HEK293 (cell line): ENCODE results near the gene TMEM151B.

Experiments used
- CTCF ChIA-PET: fragments of 350-600 bp; formaldehyde crosslinking; extraction: SDS; loops from one replicate; lab custom pipeline; 2021; ENCODE audit warnings: antibody characterized with exemption; lab: Yijun Ruan, JAX
- POLR2A ChIA-PET: fragments of 300-600 bp; formaldehyde crosslinking; extraction: SDS; loops from one replicate; lab custom pipeline; 2020; ENCODE audit warnings: antibody characterized with exemption, inconsistent platforms; lab: Yijun Ruan, JAX
- H3K27ac ChIP-seq: fragments of 200-500 bp; sonication (Bioruptor generic); 2 replicates; pipeline ENCODE4 v1.5.1; 2014; ENCODE audit warnings: low read depth, low read length, control low read depth, inconsistent platforms; ENCODE audit errors: extremely low read depth
- H3K36me3 ChIP-seq, 2 experiments: fragments of 200-500 bp in 1 of 2; sonication (Bioruptor generic) in 1 of 2; 1 replicate in 1 of 2; 2 replicates in 1 of 2; pipeline ENCODE4 v1.5.1; 2014 to 2017; ENCODE audit warnings: inconsistent platforms in 2 of 2, low read length in 2 of 2; ENCODE audit not compliant: control insufficient read depth in 2 of 2, insufficient read depth in 1 of 2
- H3K4me1 ChIP-seq: fragments of 200-500 bp; sonication (Bioruptor generic); 2 replicates; pipeline ENCODE4 v1.5.1; 2014; ENCODE audit warnings: mild to moderate bottlenecking, low read length, inconsistent platforms; ENCODE audit not compliant: control insufficient read depth, insufficient read depth
- H3K4me3 ChIP-seq: 2 replicates; pipeline ENCODE4 v1.5.1; 2011; ENCODE audit warnings: low read depth, mild to moderate bottlenecking, control low read depth, low read length, moderate library complexity
- H3K9me3 ChIP-seq: fragments of 200-500 bp; sonication (Bioruptor generic); 2 replicates; pipeline ENCODE4 v1.5.1; 2014; ENCODE audit warnings: low read depth, low read length, inconsistent platforms; ENCODE audit not compliant: control insufficient read depth, insufficient read depth
- EGR2 ChIP-seq: fragments of 450-650 bp; formaldehyde crosslinking; IDR thresholded peaks from 2 replicates; pipeline ENCODE4 v1.5.1; 2016; ENCODE audit warnings: low read depth, missing biosample characterization, missing genetic modification characterization
- FEZF1 ChIP-seq: fragments of 450-650 bp; formaldehyde crosslinking; IDR thresholded peaks from 2 replicates; pipeline ENCODE4 v1.5.1; 2016; ENCODE audit warnings: missing biosample characterization, missing genetic modification characterization
- GLI2 ChIP-seq: fragments of 450-650 bp; formaldehyde crosslinking; IDR thresholded peaks from 2 replicates; pipeline ENCODE4; 2017; ENCODE audit warnings: missing biosample characterization, missing genetic modification characterization, low read depth, borderline replicate concordance
- HOXC10 ChIP-seq: sonication (generic); formaldehyde crosslinking; IDR thresholded peaks from 2 replicates; pipeline ENCODE4 v1.8.1; 2023; ENCODE audit warnings: mild to moderate bottlenecking, missing genetic modification reagents
- KLF8 ChIP-seq: fragments of 450-650 bp; formaldehyde crosslinking; IDR thresholded peaks from 2 replicates; pipeline ENCODE4 v1.5.1; 2016; ENCODE audit warnings: missing biosample characterization, missing genetic modification characterization
- MYNN ChIP-seq: fragments of 450-650 bp; formaldehyde crosslinking; IDR thresholded peaks from 2 replicates; pipeline ENCODE4 v1.5.1; 2016; ENCODE audit warnings: missing biosample characterization, missing genetic modification characterization, borderline replicate concordance
- RBAK ChIP-seq: fragments of 450-650 bp; formaldehyde crosslinking; IDR thresholded peaks from 2 replicates; pipeline ENCODE4 v1.5.1; 2016; ENCODE audit warnings: missing biosample characterization, missing genetic modification characterization
- TCF7L2 ChIP-seq: IDR thresholded peaks from 2 replicates; pipeline ENCODE4 v1.6.1; 2011; ENCODE audit warnings: low read depth, mild to moderate bottlenecking, inconsistent platforms, low read length, moderate library complexity, borderline replicate concordance
- ZBTB20 ChIP-seq: fragments of 450-650 bp; formaldehyde crosslinking; IDR thresholded peaks from 2 replicates; pipeline ENCODE4 v1.5.1; 2016; ENCODE audit warnings: missing biosample characterization, missing genetic modification characterization
- ZBTB8A ChIP-seq: fragments of 450-650 bp; formaldehyde crosslinking; IDR thresholded peaks from 2 replicates; pipeline ENCODE4 v1.5.1; 2016; ENCODE audit warnings: missing biosample characterization, missing genetic modification characterization
- ZNF223 ChIP-seq: fragments of 450-650 bp; formaldehyde crosslinking; IDR thresholded peaks from 2 replicates; pipeline ENCODE4 v1.5.1; 2016; ENCODE audit warnings: missing biosample characterization, missing genetic modification characterization
- ZNF266 ChIP-seq: fragments of 450-650 bp; formaldehyde crosslinking; IDR thresholded peaks from 2 replicates; pipeline ENCODE4 v1.5.1; 2016; ENCODE audit warnings: missing biosample characterization, missing genetic modification characterization, low read depth
- ZNF501 ChIP-seq: fragments of 450-650 bp; formaldehyde crosslinking; IDR thresholded peaks from 2 replicates; pipeline ENCODE4 v1.5.1; 2016; ENCODE audit warnings: missing biosample characterization, missing genetic modification characterization
- ZNF548 ChIP-seq: fragments of 450-650 bp; formaldehyde crosslinking; IDR thresholded peaks from 2 replicates; pipeline ENCODE4 v1.5.1; 2016; ENCODE audit warnings: missing biosample characterization, missing genetic modification characterization
- ZNF629 ChIP-seq: fragments of 450-650 bp; formaldehyde crosslinking; IDR thresholded peaks from 2 replicates; pipeline ENCODE4 v1.5.1; 2017; ENCODE audit warnings: missing biosample characterization, missing genetic modification characterization
- ZNF670 ChIP-seq: fragments of 450-650 bp; formaldehyde crosslinking; IDR thresholded peaks from 2 replicates; pipeline ENCODE4 v1.5.1; 2016; ENCODE audit warnings: missing biosample characterization, missing genetic modification characterization, low read depth
- ZNF785 ChIP-seq: fragments of 450-650 bp; formaldehyde crosslinking; IDR thresholded peaks from 2 replicates; pipeline ENCODE4 v1.5.1; 2016; ENCODE audit warnings: missing biosample characterization, missing genetic modification characterization
- ZSCAN30 ChIP-seq: fragments of 450-650 bp; IDR thresholded peaks from 2 replicates; pipeline ENCODE4 v1.5.1; 2018; ENCODE audit warnings: missing biosample characterization, mild to moderate bottlenecking, missing genetic modification characterization, moderate library complexity
- TF ChIP-seq, protein P1 (sequence below): fragments of 450-650 bp; formaldehyde crosslinking; IDR thresholded peaks from 2 replicates; pipeline ENCODE4 v1.5.1; 2017; ENCODE audit warnings: missing biosample characterization, missing genetic modification characterization
- TF ChIP-seq, protein P2 (sequence below): fragments of 450-650 bp; formaldehyde crosslinking; optimal IDR thresholded peaks from 2 replicates; pipeline ENCODE3; 2016; ENCODE audit warnings: missing biosample characterization, mild to moderate bottlenecking, missing genetic modification characterization
- TF ChIP-seq, protein P3 (sequence below): fragments of 450-650 bp; formaldehyde crosslinking; IDR thresholded peaks from 2 replicates; pipeline ENCODE4 v1.5.1; 2016; ENCODE audit warnings: missing biosample characterization, missing genetic modification characterization
- TF ChIP-seq, protein P4 (sequence below): fragments of 450-650 bp; formaldehyde crosslinking; IDR thresholded peaks from 2 replicates; pipeline ENCODE4 v1.5.1; 2016; ENCODE audit warnings: missing biosample characterization, missing genetic modification characterization
- TF ChIP-seq, protein P5 (sequence below): fragments of 450-650 bp; formaldehyde crosslinking; IDR thresholded peaks from 2 replicates; pipeline ENCODE4 v1.5.1; 2016; ENCODE audit warnings: missing biosample characterization, missing genetic modification characterization
- TF ChIP-seq, protein P6 (sequence below): fragments of 450-650 bp; IDR thresholded peaks from 2 replicates; pipeline ENCODE4 v1.5.1; 2018; ENCODE audit warnings: missing biosample characterization, missing genetic modification characterization
- TF ChIP-seq, protein P7 (sequence below): fragments of 450-650 bp; IDR thresholded peaks from 2 replicates; pipeline ENCODE4 v1.5.1; 2018; ENCODE audit warnings: missing biosample characterization, mild to moderate bottlenecking, missing genetic modification characterization

TMEM151B gene

DNA sequence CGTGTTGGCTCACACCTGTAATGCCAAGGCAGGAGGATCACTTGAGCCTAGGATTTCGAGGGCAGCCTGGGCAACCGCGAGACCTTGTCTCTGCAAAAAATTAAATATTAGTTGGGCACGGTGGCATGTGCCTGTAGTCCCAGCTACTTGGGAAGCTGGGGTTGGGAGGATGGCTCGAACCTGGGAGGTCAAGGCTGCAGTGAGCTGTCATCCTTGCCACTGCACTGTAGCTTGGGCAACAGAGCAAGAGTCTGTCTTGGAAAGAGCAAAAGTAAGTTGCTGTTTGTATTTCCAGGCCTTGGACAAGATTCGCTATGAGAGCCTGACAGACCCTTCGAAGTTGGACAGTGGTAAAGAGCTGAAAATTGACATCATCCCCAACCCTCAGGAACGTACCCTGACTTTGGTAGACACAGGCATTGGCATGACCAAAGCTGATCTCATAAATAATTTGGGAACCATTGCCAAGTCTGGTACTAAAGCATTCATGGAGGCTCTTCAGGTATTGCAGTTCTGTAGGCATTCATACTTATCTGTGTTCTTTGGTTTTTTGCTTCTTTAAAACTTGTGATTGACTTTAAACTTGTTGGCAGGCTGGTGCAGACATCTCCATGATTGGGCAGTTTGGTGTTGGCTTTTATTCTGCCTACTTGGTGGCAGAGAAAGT is 21.0 kb upstream of the TMEM151B start:
- CTCF ChIA-PET: interaction anchor here (0.6 to 5.6 kb wide), 4 partner anchors 14 to 79 kb away, joined by 3 to 70 read pairs (median 12); no protein-coding TSS in a partner anchor
- Histone ChIP-seq H3K4me1 (no peaks in the 10 kb centered on the region), H3K36me3 (peaks cover 28 to 67% of the 10 kb centered on the region in 2 experiments), H3K27ac (no peak overlapping the region), H3K4me3 (no peak overlapping the region; the same call in none of the 2 replicates), H3K9me3 (no peaks in the 10 kb centered on the region)
- TF ChIP-seq HOXC10 (CRISPR knock-in tag): no peak
- TF ChIP-seq ZBTB20 (tag by site-specific recombination): no peak
- TF ChIP-seq ZNF670 (tag by site-specific recombination): no peak
- no peak for TF ChIP-seq ZNF548 (tag by site-specific recombination)
- TF ChIP-seq, protein P1, sequence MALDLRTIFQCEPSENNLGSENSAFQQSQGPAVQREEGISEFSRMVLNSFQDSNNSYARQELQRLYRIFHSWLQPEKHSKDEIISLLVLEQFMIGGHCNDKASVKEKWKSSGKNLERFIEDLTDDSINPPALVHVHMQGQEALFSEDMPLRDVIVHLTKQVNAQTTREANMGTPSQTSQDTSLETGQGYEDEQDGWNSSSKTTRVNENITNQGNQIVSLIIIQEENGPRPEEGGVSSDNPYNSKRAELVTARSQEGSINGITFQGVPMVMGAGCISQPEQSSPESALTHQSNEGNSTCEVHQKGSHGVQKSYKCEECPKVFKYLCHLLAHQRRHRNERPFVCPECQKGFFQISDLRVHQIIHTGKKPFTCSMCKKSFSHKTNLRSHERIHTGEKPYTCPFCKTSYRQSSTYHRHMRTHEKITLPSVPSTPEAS: no peak
- TF ChIP-seq ZNF266: no peak
- no peak for TF ChIP-seq GLI2 (tag by site-specific recombination)
- TF ChIP-seq, protein P2, sequence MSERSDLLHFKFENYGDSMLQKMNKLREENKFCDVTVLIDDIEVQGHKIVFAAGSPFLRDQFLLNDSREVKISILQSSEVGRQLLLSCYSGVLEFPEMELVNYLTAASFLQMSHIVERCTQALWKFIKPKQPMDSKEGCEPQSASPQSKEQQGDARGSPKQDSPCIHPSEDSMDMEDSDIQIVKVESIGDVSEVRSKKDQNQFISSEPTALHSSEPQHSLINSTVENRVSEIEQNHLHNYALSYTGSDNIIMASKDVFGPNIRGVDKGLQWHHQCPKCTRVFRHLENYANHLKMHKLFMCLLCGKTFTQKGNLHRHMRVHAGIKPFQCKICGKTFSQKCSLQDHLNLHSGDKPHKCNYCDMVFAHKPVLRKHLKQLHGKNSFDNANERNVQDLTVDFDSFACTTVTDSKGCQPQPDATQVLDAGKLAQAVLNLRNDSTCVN (tag by site-specific recombination): no peak
- TF ChIP-seq MYNN (tag by site-specific recombination): no peak
- no peak for TF ChIP-seq ZNF785 (tag by site-specific recombination)
- TF ChIP-seq, protein P3, sequence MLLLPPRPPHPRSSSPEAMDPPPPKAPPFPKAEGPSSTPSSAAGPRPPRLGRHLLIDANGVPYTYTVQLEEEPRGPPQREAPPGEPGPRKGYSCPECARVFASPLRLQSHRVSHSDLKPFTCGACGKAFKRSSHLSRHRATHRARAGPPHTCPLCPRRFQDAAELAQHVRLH (tag by site-specific recombination): no peak
- TF ChIP-seq, protein P4, sequence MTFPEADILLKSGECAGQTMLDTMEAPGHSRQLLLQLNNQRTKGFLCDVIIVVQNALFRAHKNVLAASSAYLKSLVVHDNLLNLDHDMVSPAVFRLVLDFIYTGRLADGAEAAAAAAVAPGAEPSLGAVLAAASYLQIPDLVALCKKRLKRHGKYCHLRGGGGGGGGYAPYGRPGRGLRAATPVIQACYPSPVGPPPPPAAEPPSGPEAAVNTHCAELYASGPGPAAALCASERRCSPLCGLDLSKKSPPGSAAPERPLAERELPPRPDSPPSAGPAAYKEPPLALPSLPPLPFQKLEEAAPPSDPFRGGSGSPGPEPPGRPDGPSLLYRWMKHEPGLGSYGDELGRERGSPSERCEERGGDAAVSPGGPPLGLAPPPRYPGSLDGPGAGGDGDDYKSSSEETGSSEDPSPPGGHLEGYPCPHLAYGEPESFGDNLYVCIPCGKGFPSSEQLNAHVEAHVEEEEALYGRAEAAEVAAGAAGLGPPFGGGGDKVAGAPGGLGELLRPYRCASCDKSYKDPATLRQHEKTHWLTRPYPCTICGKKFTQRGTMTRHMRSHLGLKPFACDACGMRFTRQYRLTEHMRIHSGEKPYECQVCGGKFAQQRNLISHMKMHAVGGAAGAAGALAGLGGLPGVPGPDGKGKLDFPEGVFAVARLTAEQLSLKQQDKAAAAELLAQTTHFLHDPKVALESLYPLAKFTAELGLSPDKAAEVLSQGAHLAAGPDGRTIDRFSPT (tag by site-specific recombination): no peak
- TF ChIP-seq, protein P5, sequence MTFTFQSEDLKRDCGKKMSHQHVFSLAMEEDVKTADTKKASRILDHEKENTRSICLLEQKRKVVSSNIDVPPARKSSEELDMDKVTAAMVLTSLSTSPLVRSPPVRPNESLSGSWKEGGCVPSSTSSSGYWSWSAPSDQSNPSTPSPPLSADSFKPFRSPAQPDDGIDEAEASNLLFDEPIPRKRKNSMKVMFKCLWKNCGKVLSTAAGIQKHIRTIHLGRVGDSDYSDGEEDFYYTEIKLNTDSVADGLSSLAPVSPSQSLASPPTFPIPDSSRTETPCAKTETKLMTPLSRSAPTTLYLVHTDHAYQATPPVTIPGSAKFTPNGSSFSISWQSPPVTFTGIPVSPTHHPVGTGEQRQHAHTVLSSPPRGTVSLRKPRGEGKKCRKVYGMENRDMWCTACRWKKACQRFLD (tag by site-specific recombination): no peak
- TF ChIP-seq ZNF223 (tag by site-specific recombination): no peak
- TF ChIP-seq FEZF1: no peak
- POLR2A ChIA-PET: interaction anchor here (0.7 to 5.1 kb wide), 2 partner anchors 7 to 21 kb away, joined by 4 to 131 read pairs; partner anchors contain the start of gene SLC35B2

DNA sequence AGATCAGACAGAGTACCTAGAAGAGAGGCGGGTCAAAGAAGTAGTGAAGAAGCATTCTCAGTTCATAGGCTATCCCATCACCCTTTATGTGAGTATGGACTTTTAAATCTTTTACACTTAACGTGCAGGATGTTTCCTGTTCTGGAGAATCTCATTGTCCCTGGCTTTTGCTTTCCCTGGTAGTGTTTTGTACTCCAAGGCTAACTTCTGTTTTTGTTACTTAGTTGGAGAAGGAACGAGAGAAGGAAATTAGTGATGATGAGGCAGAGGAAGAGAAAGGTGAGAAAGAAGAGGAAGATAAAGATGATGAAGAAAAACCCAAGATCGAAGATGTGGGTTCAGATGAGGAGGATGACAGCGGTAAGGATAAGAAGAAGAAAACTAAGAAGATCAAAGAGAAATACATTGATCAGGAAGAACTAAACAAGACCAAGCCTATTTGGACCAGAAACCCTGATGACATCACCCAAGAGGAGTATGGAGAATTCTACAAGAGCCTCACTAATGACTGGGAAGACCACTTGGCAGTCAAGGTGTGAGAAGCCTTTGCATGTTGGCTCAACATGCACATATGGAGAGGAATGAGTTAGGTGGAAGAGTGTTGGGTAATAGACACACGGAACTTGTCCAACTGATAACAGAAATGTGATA is 20.1 kb upstream of the TMEM151B start:
- POLR2A ChIA-PET: no interaction called here
- Histone ChIP-seq H3K4me3 (no peak overlapping the region), H3K36me3 (peaks cover 28 to 77% of the 10 kb centered on the region in 2 experiments), H3K27ac (no peak overlapping the region), H3K9me3 (no peaks in the 10 kb centered on the region), H3K4me1 (no peaks in the 10 kb centered on the region)
- CTCF ChIA-PET: interaction anchor here (2.3 to 3.7 kb wide), 3 partner anchors 8 to 78 kb away, joined by 9 to 21 read pairs (median 10); no protein-coding TSS in a partner anchor
- TF ChIP-seq ZNF501 (tag by site-specific recombination): no peak
- no peak for TF ChIP-seq RBAK (tag by site-specific recombination)
- TF ChIP-seq ZNF629 (tag by site-specific recombination): peak; percentile 73
- TF ChIP-seq KLF8: peak; percentile 15; the same call in 1 of the 2 replicates
- TF ChIP-seq EGR2 (tag by site-specific recombination): no peak
- no peak for TF ChIP-seq ZBTB8A (tag by site-specific recombination)
- TF ChIP-seq, protein P6, sequence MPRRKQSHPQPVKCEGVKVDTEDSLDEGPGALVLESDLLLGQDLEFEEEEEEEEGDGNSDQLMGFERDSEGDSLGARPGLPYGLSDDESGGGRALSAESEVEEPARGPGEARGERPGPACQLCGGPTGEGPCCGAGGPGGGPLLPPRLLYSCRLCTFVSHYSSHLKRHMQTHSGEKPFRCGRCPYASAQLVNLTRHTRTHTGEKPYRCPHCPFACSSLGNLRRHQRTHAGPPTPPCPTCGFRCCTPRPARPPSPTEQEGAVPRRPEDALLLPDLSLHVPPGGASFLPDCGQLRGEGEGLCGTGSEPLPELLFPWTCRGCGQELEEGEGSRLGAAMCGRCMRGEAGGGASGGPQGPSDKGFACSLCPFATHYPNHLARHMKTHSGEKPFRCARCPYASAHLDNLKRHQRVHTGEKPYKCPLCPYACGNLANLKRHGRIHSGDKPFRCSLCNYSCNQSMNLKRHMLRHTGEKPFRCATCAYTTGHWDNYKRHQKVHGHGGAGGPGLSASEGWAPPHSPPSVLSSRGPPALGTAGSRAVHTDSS (tag by site-specific recombination): peak; percentile 75
- TF ChIP-seq TCF7L2: no peak
- TF ChIP-seq, protein P7, sequence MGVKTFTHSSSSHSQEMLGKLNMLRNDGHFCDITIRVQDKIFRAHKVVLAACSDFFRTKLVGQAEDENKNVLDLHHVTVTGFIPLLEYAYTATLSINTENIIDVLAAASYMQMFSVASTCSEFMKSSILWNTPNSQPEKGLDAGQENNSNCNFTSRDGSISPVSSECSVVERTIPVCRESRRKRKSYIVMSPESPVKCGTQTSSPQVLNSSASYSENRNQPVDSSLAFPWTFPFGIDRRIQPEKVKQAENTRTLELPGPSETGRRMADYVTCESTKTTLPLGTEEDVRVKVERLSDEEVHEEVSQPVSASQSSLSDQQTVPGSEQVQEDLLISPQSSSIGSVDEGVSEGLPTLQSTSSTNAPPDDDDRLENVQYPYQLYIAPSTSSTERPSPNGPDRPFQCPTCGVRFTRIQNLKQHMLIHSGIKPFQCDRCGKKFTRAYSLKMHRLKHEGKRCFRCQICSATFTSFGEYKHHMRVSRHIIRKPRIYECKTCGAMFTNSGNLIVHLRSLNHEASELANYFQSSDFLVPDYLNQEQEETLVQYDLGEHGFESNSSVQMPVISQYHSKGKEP (tag by site-specific recombination): no peak
- no peak for TF ChIP-seq ZSCAN30
